CD4-positive, alpha-beta T cell treated with Interleukin-17A for 4 hours (primary cell): ENCODE results near the gene PDXP.
"Not testable (repeated sequence)": the region's sequence is repeated elsewhere in the genome, so short reads cannot be mapped to it uniquely, and the experiment has no call there.

Experiments used
- DNase-seq: peaks from one replicate; pipeline ENCODE4 v3.0.0-alpha.2; 2020; ENCODE audit warnings: mixed read lengths

The PDXP gene

GRCh38 chr22:37675930-37676735 is 17.6 kb downstream of the PDXP start:
- DNase-seq: peak; percentile 42

GRCh38 chr22:37676736-37677492 is 18.4 kb downstream of the PDXP start:
- peak; percentile 98 for DNase-seq

DNA sequence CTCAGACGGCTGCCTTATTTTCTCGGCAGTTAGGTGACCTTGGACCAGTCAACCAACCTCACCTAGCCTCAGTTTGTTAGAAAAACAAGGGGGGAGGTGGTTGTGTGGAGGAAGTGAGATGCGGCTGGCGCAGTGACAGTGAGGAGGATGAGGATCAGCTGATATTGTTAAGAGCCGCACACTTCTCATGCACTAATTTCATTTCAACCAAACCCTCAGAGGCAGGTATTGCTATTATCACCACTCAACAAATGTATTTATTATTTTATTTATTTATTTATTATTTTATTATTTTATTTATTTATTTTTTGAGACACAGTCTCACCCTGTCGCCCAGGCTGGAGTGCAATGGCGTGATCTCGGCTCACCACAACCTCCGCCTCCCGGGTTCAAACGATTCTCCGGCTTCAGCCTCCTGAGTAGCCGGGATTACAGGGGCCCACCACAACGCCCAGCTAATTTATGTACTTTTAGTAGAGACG is 19.0 kb downstream of the PDXP start:
- DNase-seq: no peak

GRCh38 chr22:37678372-37678771 is 19.8 kb downstream of the PDXP start:
- DNase-seq: no peak

DNA sequence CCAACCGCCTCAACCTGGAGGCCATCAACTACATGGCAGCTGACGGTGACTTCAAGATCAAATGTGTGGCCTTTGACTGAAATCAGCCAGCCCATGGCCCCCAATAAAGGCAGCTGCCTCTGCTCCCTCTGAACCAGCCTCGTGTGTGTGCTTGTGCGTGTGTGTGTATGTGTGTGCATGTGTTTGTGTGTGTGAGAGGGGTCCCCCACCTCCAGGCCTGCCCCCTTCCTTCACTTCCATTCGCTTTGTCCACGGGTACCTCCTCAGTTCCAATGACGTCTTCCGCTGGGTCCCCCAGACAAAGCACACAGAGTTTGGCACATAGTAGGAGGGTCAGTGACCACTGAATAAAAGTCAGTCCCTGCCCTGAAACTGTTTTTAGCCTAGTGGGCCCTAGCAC is 21.1 kb downstream of the PDXP start:
- DNase-seq: no peak

DNA sequence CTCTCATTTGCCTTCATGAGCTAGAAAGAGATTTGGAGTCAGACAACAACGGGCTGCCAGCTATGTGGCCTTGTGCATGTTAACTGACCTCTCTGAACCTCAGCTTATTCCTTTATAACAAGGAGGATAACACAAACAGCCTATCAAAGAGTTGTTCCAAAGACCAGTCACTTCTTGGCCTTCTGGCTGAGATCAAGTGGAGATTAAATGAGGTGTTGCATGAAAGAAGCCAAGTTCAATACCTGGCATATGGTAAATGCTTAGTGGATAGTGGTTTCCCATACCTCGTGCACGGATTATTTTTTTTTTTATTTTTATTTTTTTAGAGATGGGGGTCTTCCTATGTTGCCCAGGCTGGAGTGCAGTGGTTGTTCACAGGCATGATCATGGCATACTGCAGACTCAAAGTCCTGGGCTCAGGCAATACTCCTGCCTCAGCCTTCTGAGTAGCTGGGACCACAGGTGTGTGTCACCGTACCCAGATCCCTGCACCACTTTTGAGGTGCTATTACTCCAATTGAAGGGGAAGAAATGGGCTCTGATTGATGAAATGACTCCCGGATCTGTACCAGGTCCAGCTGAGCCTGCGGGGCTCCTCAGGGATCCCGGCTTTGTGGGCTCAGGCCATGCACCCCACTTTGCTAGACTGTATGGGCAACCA is 21.8 kb downstream of the PDXP start:
- DNase-seq: no peak

GRCh38 chr22:37681001-37681424 is 22.5 kb downstream of the PDXP start:
- no peak for DNase-seq

GRCh38 chr22:37681556-37682049 is 23.1 kb downstream of the PDXP start:
- peak; percentile 82 for DNase-seq

- DNase-seq: no peak
Observed at GRCh38 chr22:37684803-37685615, 26.5 kb downstream of the PDXP start.

DNA sequence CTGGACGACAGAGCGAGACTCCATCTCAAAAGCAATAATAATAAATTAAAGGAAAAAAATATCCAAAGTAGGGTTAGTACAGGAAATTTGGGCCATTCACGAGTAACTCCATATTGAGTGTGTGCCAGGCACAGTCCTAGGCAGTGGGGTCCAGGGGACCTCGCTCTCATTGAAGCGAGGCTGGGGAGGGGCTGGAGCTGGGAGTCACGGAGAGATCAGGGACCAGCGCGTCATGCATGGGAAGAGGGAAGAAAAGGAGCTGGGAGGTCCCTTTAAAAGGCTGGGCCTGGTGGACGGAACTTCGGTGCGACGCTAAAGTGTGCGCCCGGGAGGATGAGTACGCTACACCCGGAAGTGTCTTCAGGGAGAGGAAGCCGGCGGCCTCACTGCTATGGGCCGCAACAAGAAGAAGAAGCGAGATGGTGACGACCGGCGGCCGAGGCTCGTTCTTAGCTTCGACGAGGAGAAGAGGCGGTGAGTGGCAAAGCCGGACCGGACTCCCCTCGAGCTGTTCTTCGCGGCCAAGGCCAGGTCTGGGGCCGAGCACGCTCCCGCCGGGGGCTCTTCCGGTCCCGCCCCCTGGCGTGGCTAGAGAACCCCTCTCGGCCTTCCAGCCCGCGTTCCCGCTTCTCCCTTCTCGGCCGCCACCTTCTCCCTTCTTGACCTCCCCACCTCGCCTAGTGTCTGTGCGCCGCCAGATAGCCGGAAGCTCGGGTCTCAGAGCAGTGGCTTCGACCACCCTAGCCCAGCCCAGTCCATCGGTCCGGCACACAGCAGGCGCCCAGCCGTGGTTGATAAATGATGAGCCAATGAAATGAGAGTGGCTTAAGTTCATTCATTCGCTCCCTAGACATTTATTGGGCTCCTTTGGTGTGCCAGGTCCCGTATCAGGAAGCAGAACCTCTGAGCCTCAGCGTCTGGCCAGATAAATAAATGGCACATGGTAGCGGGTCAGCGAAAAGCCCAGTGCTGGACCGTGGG is 27.8 kb downstream of the PDXP start, which contains the start of gene NOL12:
NOL12 (plus strand) TSS at position 342 of the 981 bp plus-strand sequence; CDS start at position 392, 50 bp downstream.
- peak; percentile 80 for DNase-seq

DNA sequence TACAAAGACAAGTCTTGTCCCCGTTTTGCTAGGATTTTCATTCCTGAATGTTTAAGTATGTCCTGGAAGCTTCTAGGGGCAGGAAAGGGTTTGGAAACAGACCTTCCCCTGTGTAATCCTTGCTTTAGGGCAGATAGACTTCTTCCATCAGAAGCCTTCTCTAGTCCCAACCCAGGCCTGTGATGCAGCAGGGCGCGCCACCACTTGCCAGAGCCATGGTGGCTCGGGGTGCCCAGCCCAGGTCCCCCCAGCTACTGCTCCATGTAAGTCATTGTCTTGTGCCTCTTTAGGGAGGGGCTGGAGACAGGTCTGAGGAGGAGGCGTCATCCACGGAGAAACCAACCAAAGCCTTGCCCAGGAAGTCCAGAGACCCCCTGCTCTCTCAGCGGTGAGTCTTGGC is 31.9 kb downstream of the PDXP start:
- DNase-seq: no peak

- no peak for DNase-seq
Observed at GRCh38 chr22:37690901-37691504, 32.5 kb downstream of the PDXP start.

- DNase-seq: no peak
Observed at GRCh38 chr22:37692627-37693285, 34.2 kb downstream of the PDXP start.

GRCh38 chr22:37694131-37694530 is 35.6 kb downstream of the PDXP start:
- DNase-seq: not testable (repeated sequence)

GRCh38 chr22:37696260-37696656 is 37.7 kb downstream of the PDXP start:
- DNase-seq: not testable (repeated sequence)

- DNase-seq: peak; percentile 91
Observed at GRCh38 chr22:37696657-37697537, 38.4 kb downstream of the PDXP start, which contains the start of gene TRIOBP. TSS of gene TRIOBP (plus strand) at chr22:37697048. CDS start at chr22:37701366, 4,318 bp downstream.

GRCh38 chr22:37697538-37697835 is 39.0 kb downstream of the PDXP start:
- DNase-seq: no peak

DNA sequence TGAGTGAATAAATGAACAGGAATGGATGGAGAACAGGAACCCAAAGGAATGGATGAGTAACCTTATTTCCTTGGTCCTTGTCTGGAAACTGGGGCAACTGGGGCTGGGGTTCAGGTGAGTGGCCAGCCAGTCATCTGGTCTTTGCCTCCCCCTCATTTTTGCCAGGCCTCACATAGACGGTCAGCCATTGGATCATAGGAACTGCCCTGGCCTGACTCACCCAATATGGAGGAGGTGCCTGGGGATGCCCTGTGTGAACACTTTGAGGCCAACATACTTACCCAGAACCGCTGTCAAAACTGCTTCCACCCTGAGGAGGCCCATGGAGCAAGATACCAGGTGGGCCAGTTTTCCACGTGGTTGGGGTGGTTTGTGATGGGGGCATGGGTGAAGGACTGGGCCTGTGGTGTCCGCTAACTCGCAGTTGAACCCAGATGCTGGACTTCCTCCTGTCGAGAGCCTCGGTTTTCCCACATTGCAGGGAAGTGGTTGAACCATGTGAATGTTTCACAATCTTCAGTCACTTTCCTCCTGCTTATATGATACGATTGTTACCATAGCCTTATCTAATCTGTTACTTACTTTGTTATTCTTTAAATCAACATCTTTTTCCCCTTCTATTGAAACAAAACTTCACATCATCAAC is 42.7 kb downstream of the PDXP start:
- no peak for DNase-seq
